Measurements from ENCODE around the gene PUSL1. TPM values are rescaled to one million over a fixed set of nuclear protein-coding genes. Genes with fewer than 3 reads are reported as not detected.

Gene PUSL1
- total RNA-seq, 2 experiments from 2014 or later: 31.3 to 57.1 TPM

GRCh38 chr1:1295154-1295923 lies 13.1 kb upstream of the PUSL1 start:
- CTCF ChIA-PET (ENCODE audit: unreplicated experiment): no interaction called here
- H3K4me1 ChIP-seq (ENCODE audit: insufficient read depth, low read length, poor library complexity, severe bottlenecking): no peaks in the 10 kb centered on the region
- no peaks in the 10 kb centered on the region for H3K9me3 ChIP-seq (ENCODE audit: low read length)
- no peak for DNase-seq (ENCODE audit: low spot score)
- no peak overlapping the region for H3K27ac ChIP-seq (ENCODE audit: low read depth, low read length, poor library complexity, severe bottlenecking)
- BruUV-seq (replicated peaks): no TSS peak
- H3K4me2 ChIP-seq (ENCODE audit: low read length): no peak overlapping the region
- H2AFZ ChIP-seq (ENCODE audit: low read length): no peak overlapping the region
- no peak overlapping the region for H3K4me3 ChIP-seq (ENCODE audit: low read depth, low read length, poor library complexity, severe bottlenecking)
- POLR2A ChIA-PET: no interaction called here
- H3K36me3 ChIP-seq (ENCODE audit: insufficient read depth, low read length): no peaks in the 10 kb centered on the region
- no peaks in the 10 kb centered on the region for H3K9me2 ChIP-seq (ENCODE audit: insufficient read depth, low read length)
- H4K20me1 ChIP-seq (ENCODE audit: insufficient read depth, low read length): no peaks in the 10 kb centered on the region
- intact Hi-C loops (cut with micrococcal nuclease; ENCODE audit: unreplicated experiment): no loop called here
- no peaks in the 10 kb centered on the region for H3K79me2 ChIP-seq (ENCODE audit: insufficient read depth, low read depth, low read length)
- no peak for TF ChIP-seq EZH2phosphoT487 (IDR thresholded peaks at IDR 0.05; ENCODE audit: borderline replicate concordance, low read depth, low read length)
- TF ChIP-seq CTCF (conservative IDR thresholded peaks at IDR 0.05; ENCODE audit: low read length): no peak

GRCh38 chr1:1296070-1297061 lies 12.0 kb upstream of the PUSL1 start:
- POLR2A ChIA-PET: no interaction called here
- Histone ChIP-seq H3K4me3 (ENCODE audit: low read depth, low read length, poor library complexity, severe bottlenecking) (no peak overlapping the region), H3K4me1 (ENCODE audit: insufficient read depth, low read length, poor library complexity, severe bottlenecking) (no peaks in the 10 kb centered on the region), H3K9me3 (ENCODE audit: low read length) (no peaks in the 10 kb centered on the region), H2AFZ (ENCODE audit: low read length) (no peak overlapping the region), H4K20me1 (ENCODE audit: insufficient read depth, low read length) (no peaks in the 10 kb centered on the region), H3K27ac (ENCODE audit: low read depth, low read length, poor library complexity, severe bottlenecking) (no peak overlapping the region), H3K79me2 (ENCODE audit: insufficient read depth, low read depth, low read length) (no peaks in the 10 kb centered on the region), H3K9me2 (ENCODE audit: insufficient read depth, low read length) (no peaks in the 10 kb centered on the region), H3K4me2 (ENCODE audit: low read length) (no peak overlapping the region), H3K36me3 (ENCODE audit: insufficient read depth, low read length) (no peaks in the 10 kb centered on the region)
- no TSS peak for BruUV-seq (replicated peaks)
- CTCF ChIA-PET (ENCODE audit: unreplicated experiment): no interaction called here
- DNase-seq (ENCODE audit: low spot score): no peak
- TF ChIP-seq EZH2phosphoT487 (IDR thresholded peaks at IDR 0.05; ENCODE audit: borderline replicate concordance, low read depth, low read length): no peak
- no peak for TF ChIP-seq CTCF (conservative IDR thresholded peaks at IDR 0.05; ENCODE audit: low read length)
- intact Hi-C loops (cut with micrococcal nuclease; ENCODE audit: unreplicated experiment): no loop called here
